A673 (cell line): Measurements from ENCODE around the gene HTR3A. TPM values are rescaled to one million over a fixed set of nuclear protein-coding genes. Genes with fewer than 3 reads are reported as not detected.

Source experiments
- BruUV-seq: library from RNA; stranded (reverse); fragments of 400-500 nt; replicated peaks from 2 replicates; lab custom pipeline; 2021; lab: Mats Ljungman, UMichigan
- CTCF ChIA-PET: fragments of 300-600 bp; sonication (Branson Sonifier 250); formaldehyde crosslinking; loops from one replicate; lab custom pipeline; 2022; ENCODE audit warnings: antibody characterized with exemption; lab: Charles Lee
- POLR2A ChIA-PET: fragments of 300-600 bp; sonication (Branson Sonifier 250); formaldehyde crosslinking; loops from one replicate; lab custom pipeline; 2022; ENCODE audit warnings: antibody characterized with exemption; ENCODE audit not compliant: low non-redundant PET; lab: Charles Lee
- DNase-seq: peaks from one replicate; pipeline ENCODE4 v3.0.0-alpha.2; 2015; ENCODE audit warnings: low spot score
- H3K27ac ChIP-seq: fragments of 200-600 bp; sonication (generic); 2 replicates; pipeline ENCODE4 v1.5.1; 2016; ENCODE audit warnings: mixed run types, low read depth, mild to moderate bottlenecking, mixed read lengths, antibody characterized with exemption, low read length; ENCODE audit not compliant: poor library complexity, severe bottlenecking
- H3K27me3 ChIP-seq: fragments of 200-600 bp; sonication (generic); replicated peaks from 2 replicates; pipeline ENCODE4 v1.6.1; 2017; ENCODE audit warnings: mixed run types, low read depth, mild to moderate bottlenecking, mixed read lengths, antibody characterized with exemption, low read length; ENCODE audit not compliant: insufficient read depth, poor library complexity
- H3K36me3 ChIP-seq: fragments of 200-600 bp; sonication (generic); 2 replicates; pipeline ENCODE4 v1.6.1; 2016; ENCODE audit warnings: mixed run types, mild to moderate bottlenecking, mixed read lengths, antibody characterized with exemption, low read length; ENCODE audit not compliant: insufficient read depth, poor library complexity, severe bottlenecking
- H3K4me1 ChIP-seq: fragments of 200-600 bp; sonication (generic); 2 replicates; pipeline ENCODE4 v1.6.1; 2017; ENCODE audit warnings: mixed run types, mild to moderate bottlenecking, mixed read lengths, antibody characterized with exemption, low read length; ENCODE audit not compliant: insufficient read depth, poor library complexity, severe bottlenecking
- H3K4me3 ChIP-seq: fragments of 200-600 bp; sonication (generic); 2 replicates; pipeline ENCODE4 v1.5.1; 2016; ENCODE audit warnings: low read depth, mixed run types, mild to moderate bottlenecking, mixed read lengths, low read length; ENCODE audit not compliant: poor library complexity, severe bottlenecking
- H3K9me3 ChIP-seq: fragments of 200-600 bp; sonication (generic); 2 replicates; pipeline ENCODE4 v1.6.1; 2016; ENCODE audit warnings: mixed run types, low read depth, mild to moderate bottlenecking, mixed read lengths, antibody characterized with exemption, low read length; ENCODE audit not compliant: poor library complexity, severe bottlenecking
- CTCF ChIP-seq: fragments of 300-800, 200-600 bp; sonication (generic); conservative IDR thresholded peaks from 2 replicates; pipeline ENCODE4 v1.5.1; 2017; ENCODE audit warnings: low read depth, mild to moderate bottlenecking, antibody characterized with exemption, low read length, moderate library complexity, mixed read lengths
- EZH2 ChIP-seq: fragments of 200-600 bp; sonication (generic); IDR thresholded peaks from 2 replicates; pipeline ENCODE4 v1.6.1; 2017; ENCODE audit warnings: borderline replicate concordance, low read depth, mild to moderate bottlenecking, mixed read lengths, antibody characterized with exemption, low read length; ENCODE audit not compliant: poor library complexity, severe bottlenecking
- intact Hi-C: fragments of 100-400 bp; cut with micrococcal nuclease; formaldehyde crosslinking; loops from one replicate; pipeline ENCODE4 v1.10.0; 2022; ENCODE audit not compliant: unreplicated experiment
- total RNA-seq: library from RNA; stranded (reverse); gene quantifications from 2 replicates; pipeline ENCODE4 v1.2.3, GENCODE V29; 2021

The HTR3A gene
- total RNA-seq, 1 experiment from 2014 or later = not detected

GRCh38 chr11:113952588-113952987 lies 22.3 kb upstream of the HTR3A start:
- Histone ChIP-seq H3K4me3 (no peak overlapping the region), H3K4me1 (no peaks in the 10 kb centered on the region), H3K27ac (no peak overlapping the region), H3K9me3 (no peaks in the 10 kb centered on the region), H3K27me3 (peaks cover 17% of the 10 kb centered on the region), H3K36me3 (no peaks in the 10 kb centered on the region)
- BruUV-seq = no TSS peak
- no peak for DNase-seq
- POLR2A ChIA-PET = no interaction called here
- intact Hi-C loops = no loop called here
- CTCF ChIA-PET = no interaction called here
- no peak for TF ChIP-seq EZH2
- no peak for TF ChIP-seq CTCF

- intact Hi-C loops = no loop called here
- no TSS peak for BruUV-seq
- ChIA-PET CTCF (no interaction called here), POLR2A (no interaction called here)
- TF ChIP-seq CTCF (no peak), EZH2 (no peak)
- H3K27me3 ChIP-seq = peaks cover 14% of the 10 kb centered on the region
- no peaks in the 10 kb centered on the region for H3K4me1 ChIP-seq
- no peaks in the 10 kb centered on the region for H3K9me3 ChIP-seq
- no peak overlapping the region for H3K27ac ChIP-seq
- DNase-seq = no peak
- H3K36me3 ChIP-seq = no peaks in the 10 kb centered on the region
- no peak overlapping the region for H3K4me3 ChIP-seq
Observed at GRCh38 chr11:113954235-113954634, 20.7 kb upstream of the HTR3A start.

GRCh38 chr11:113956986-113957385 lies 17.9 kb upstream of the HTR3A start:
- H3K27me3 ChIP-seq = peaks cover 19% of the 10 kb centered on the region
- no peak for TF ChIP-seq EZH2
- TF ChIP-seq CTCF = no peak
- DNase-seq = no peak
- intact Hi-C loops = no loop called here
- H3K36me3 ChIP-seq = no peaks in the 10 kb centered on the region
- H3K4me3 ChIP-seq = no peak overlapping the region
- H3K4me1 ChIP-seq = no peaks in the 10 kb centered on the region
- ChIA-PET POLR2A (no interaction called here), CTCF (no interaction called here)
- no TSS peak for BruUV-seq
- H3K27ac ChIP-seq = no peak overlapping the region
- H3K9me3 ChIP-seq = no peaks in the 10 kb centered on the region
